Tibial nerve (tissue), 4 donors: ENCODE results near the gene RBM38. TPM values are rescaled to one million over a fixed set of nuclear protein-coding genes. Genes with fewer than 3 reads are reported as not detected.
"Not testable (repeated sequence)": the region's sequence is repeated elsewhere in the genome, so short reads cannot be mapped to it uniquely, and the experiment has no call there.

Experiments used
- DNase-seq, 2 donors: peaks; one replicate each; pipeline ENCODE4 v3.0.0-alpha.2; 2019; ENCODE audit warnings: low spot score in 2 of 2
- H3K27ac ChIP-seq, 4 donors: fragments of 200-600 bp; sonication (generic) in 3 of 4; one replicate each; pipeline ENCODE4 v1.5.1; 2017 to 2019; ENCODE audit warnings: mild to moderate bottlenecking in 1 of 4
- H3K27me3 ChIP-seq, 2 donors: fragments of 200-600 bp; sonication (generic) in 1 of 2; one replicate each; pipeline versions ENCODE4 v1.5.1 to v1.6.0; 2017 to 2019
- H3K36me3 ChIP-seq, 3 donors: fragments of 200-600 bp; sonication (generic); one replicate each; pipeline ENCODE4 v1.5.1; 2018 to 2019
- H3K4me1 ChIP-seq, 4 donors: fragments of 200-600 bp; sonication (generic) in 3 of 4; one replicate each; pipeline ENCODE4 v1.5.1; 2017 to 2019
- H3K4me3 ChIP-seq, 4 donors: fragments of 200-600 bp; sonication (generic) in 3 of 4; one replicate each; pipeline ENCODE4 v1.5.1; 2017 to 2019; ENCODE audit warnings: mild to moderate bottlenecking in 1 of 4, moderate library complexity in 1 of 4
- H3K9me3 ChIP-seq, 4 donors: fragments of 200-600 bp; sonication (generic) in 3 of 4; one replicate each; pipeline ENCODE4 v1.5.1; 2017 to 2019
- EP300 ChIP-seq, 2 donors: sonication (generic); formaldehyde crosslinking; IDR thresholded peaks; one replicate each; pipeline ENCODE4 v1.6.1; 2017; ENCODE audit warnings: antibody characterized with exemption in 2 of 2, mild to moderate bottlenecking in 1 of 2
- POLR2A ChIP-seq, 2 donors: fragments of 450-650 bp; IDR thresholded peaks; one replicate each; pipeline ENCODE4 v1.6.1; 2017; ENCODE audit warnings: antibody characterized with exemption in 2 of 2, mild to moderate bottlenecking in 2 of 2, moderate library complexity in 2 of 2
- WGBS, 2 donors: methylation state at CpG; one replicate each; pipeline ENCODE4 v1.1.5; 2018; 5-methylcytosine and 5-hydroxymethylcytosine counted together
- total RNA-seq, 4 donors: library from RNA; depleted of rRNA; stranded (reverse); fragments of >200 nt; gene quantifications; one replicate each; pipeline ENCODE4 v1.1.0, GENCODE V29; 2016
- TF ChIP-seq, protein P1 (sequence below), 5 experiments: fragments of 200-600 bp in 3 of 5; fragments of 450-650 bp in 2 of 5; sonication (generic) in 3 of 5; IDR thresholded peaks; one replicate each; pipeline ENCODE4 v1.5.1; 2016 to 2019; ENCODE audit warnings: antibody characterized with exemption in 5 of 5, mild to moderate bottlenecking in 3 of 5, moderate library complexity in 2 of 5

The RBM38 gene
- total RNA-seq, 4 donors from 2014 or later: 4.8 to 14.4 (median 5.8) TPM

DNA sequence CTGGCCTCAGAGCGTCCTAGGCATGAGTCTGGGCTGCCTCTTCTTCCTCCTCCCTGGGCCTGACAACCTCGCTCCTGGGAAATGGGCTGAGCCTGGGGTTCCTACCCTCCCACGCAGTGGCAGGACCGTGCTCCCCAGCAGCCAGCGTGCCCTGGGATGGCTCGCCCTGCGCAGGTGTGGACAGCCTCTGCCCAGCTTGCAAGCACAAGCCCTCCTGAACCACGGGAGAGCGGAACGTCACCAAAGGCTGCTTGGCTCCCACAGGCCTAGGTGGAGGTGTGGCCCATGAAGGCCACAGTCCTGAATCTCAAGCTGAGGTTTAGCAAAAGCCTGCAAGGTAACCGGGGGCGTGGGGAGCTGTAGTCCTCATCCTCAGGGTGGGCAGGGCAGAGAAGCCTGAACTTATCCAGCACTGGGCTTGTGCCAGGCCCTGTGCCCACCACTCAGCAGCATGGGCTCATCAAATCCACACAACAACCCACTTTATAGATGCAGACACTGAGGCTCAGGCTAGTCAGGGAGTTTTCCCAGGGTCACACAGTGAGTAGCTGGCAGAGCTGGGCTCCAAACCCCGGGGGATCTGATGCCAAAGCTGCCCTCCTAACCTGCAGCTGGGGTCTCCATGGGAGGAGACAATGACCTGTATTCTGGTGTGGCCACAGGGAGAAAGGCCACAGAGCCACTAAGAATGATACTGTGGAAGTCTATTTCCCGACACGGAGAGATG, 25.3 kb downstream of the RBM38 start:
- Histone ChIP-seq H3K27me3 (no peaks in the 10 kb centered on the region), H3K27ac (no peak overlapping the region), H3K36me3 (no peaks in the 10 kb centered on the region), H3K4me1 (no peaks in the 10 kb centered on the region), H3K9me3 (no peaks in the 10 kb centered on the region), H3K4me3 (no peak overlapping the region)
- no peak for TF ChIP-seq EP300 (IDR thresholded peaks at IDR 0.05)
- TF ChIP-seq, protein P1, sequence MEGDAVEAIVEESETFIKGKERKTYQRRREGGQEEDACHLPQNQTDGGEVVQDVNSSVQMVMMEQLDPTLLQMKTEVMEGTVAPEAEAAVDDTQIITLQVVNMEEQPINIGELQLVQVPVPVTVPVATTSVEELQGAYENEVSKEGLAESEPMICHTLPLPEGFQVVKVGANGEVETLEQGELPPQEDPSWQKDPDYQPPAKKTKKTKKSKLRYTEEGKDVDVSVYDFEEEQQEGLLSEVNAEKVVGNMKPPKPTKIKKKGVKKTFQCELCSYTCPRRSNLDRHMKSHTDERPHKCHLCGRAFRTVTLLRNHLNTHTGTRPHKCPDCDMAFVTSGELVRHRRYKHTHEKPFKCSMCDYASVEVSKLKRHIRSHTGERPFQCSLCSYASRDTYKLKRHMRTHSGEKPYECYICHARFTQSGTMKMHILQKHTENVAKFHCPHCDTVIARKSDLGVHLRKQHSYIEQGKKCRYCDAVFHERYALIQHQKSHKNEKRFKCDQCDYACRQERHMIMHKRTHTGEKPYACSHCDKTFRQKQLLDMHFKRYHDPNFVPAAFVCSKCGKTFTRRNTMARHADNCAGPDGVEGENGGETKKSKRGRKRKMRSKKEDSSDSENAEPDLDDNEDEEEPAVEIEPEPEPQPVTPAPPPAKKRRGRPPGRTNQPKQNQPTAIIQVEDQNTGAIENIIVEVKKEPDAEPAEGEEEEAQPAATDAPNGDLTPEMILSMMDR (IDR thresholded peaks at IDR 0.05): no peak
- no peak for TF ChIP-seq POLR2A (IDR thresholded peaks at IDR 0.05)
- DNase-seq: no peak
- WGBS, 2 donors: 85 to 91% methylated on average over 8 to 15 of the region's 15 CpGs

DNA sequence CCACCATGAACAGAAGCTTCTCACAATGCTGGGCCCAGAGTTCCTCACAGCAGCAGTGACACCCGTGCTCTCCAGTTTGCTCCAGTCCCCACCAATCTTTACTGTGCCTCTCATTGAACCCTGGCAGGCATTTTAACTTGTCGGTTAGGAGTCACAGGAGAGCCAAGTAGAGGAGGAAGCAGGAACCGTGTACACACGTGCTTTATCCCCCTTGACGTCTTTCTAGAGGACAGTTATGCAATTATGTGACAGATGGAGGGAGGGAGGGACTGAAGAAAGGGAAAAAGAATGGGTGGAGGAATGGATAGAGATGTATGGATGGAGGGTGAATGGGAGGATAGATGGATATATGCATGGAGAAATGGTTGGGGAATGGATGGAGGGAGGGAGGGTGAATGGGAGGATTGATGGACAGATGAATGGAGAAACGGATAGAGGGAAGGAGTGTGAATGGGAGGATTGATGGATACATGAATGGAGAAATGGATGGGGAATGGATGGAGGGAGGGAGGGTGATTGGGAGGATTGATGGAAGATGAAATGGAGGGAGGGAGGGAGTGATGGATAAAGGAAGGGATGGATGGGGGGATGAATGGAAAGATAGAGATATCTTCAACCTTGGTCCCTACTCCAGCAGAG, 26.0 kb downstream of the RBM38 start:
- H3K27ac ChIP-seq: no peak overlapping the region
- 36 to 37% methylated on average over 6 of the region's 6 CpGs for WGBS, 2 donors
- no peaks in the 10 kb centered on the region for H3K9me3 ChIP-seq

DNA sequence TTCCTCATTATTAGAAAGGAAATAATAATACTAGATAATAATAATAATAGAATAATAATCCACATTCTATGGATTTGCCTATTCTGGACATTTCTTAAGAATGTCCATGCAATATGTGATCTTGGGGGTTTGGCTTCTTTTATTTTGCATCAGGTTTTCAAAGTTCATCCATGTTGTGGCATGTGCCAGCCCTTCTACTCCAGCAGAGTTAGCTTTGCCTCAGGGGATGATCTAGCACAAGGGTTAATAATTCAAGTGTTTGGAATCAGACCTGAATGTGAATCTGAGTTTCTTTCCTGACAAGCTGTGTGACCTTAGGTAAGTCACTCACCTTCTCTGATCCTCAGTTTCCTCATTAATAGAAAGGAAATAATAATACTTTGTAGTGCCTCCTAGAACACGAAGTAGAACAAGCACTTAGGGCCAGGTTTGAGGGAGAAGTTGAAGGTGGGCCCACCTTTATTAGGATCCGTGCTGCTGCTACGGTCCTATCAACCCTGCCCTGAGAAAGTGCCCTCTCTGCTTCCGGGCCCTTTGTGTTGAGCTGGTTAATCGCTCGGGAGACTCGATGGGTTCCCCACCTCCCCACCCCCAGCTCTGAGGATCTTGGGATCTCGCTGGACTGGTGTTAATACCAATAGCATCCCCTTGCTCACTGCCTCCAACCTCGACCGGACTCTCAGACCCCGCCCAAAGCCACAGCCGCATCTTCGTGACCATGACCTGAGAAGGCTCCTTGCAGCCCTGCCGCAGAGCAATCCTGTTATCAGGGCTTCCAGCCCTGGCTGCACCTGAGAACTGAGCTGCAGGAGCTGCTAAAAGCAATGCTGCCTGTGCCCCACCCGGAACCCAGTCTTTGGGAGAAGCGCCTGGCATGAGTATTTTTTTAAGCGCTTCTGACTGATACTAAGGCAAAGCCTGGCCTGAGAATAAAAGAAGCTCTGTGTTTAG, 26.9 kb downstream of the RBM38 start:
- H3K27ac ChIP-seq: no peak overlapping the region
- 34 to 46% methylated on average over 15 to 17 of the region's 17 CpGs for WGBS, 2 donors
- TF ChIP-seq POLR2A (IDR thresholded peaks at IDR 0.05) (no peak), EP300 (IDR thresholded peaks at IDR 0.05) (no peak)
- TF ChIP-seq, protein P1 (IDR thresholded peaks at IDR 0.05): no peak
- H3K4me3 ChIP-seq: no peak overlapping the region
- no peaks in the 10 kb centered on the region for H3K4me1 ChIP-seq
- no peak for DNase-seq
- peaks cover 0 to 8% of the 10 kb centered on the region in 2 donors for H3K27me3 ChIP-seq
- no peaks in the 10 kb centered on the region for H3K9me3 ChIP-seq
- no peaks in the 10 kb centered on the region for H3K36me3 ChIP-seq

More for the DNA sequence above, 26.0 kb downstream of the RBM38 start:
- no peak for DNase-seq
- Histone ChIP-seq H3K27me3 (no peaks in the 10 kb centered on the region), H3K36me3 (no peaks in the 10 kb centered on the region), H3K4me3 (no peak overlapping the region), H3K4me1 (no peaks in the 10 kb centered on the region)
- TF ChIP-seq, protein P1 (IDR thresholded peaks at IDR 0.05): no peak
- TF ChIP-seq EP300 (IDR thresholded peaks at IDR 0.05): no peak
- no peak for TF ChIP-seq POLR2A (IDR thresholded peaks at IDR 0.05)

DNA sequence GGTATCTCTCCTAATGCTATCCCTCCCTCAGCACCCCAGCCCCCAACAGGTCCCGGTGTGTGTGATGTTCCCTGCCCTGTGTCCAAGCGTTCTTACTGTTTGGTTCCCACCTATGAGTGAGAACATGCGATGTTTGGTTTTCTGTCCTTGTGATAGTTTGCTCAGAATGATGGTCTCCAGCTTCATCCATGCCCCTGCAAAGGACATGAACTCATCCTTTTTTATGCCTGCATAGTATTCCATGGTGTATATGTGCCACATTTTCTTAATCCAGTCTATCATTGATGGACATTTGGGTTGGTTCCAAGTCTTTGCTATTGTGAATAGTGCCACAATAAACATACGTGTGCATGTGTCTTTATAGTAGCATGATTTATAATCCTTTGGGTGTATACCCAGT, 28.3 kb downstream of the RBM38 start:
- not testable (repeated sequence) for H3K27me3 ChIP-seq, DNase-seq, H3K27ac ChIP-seq, H3K9me3 ChIP-seq, H3K4me3 ChIP-seq, H3K4me1 ChIP-seq, H3K36me3 ChIP-seq
- WGBS, 2 donors: 91 to 93% methylated on average over 4 of the region's 4 CpGs

DNA sequence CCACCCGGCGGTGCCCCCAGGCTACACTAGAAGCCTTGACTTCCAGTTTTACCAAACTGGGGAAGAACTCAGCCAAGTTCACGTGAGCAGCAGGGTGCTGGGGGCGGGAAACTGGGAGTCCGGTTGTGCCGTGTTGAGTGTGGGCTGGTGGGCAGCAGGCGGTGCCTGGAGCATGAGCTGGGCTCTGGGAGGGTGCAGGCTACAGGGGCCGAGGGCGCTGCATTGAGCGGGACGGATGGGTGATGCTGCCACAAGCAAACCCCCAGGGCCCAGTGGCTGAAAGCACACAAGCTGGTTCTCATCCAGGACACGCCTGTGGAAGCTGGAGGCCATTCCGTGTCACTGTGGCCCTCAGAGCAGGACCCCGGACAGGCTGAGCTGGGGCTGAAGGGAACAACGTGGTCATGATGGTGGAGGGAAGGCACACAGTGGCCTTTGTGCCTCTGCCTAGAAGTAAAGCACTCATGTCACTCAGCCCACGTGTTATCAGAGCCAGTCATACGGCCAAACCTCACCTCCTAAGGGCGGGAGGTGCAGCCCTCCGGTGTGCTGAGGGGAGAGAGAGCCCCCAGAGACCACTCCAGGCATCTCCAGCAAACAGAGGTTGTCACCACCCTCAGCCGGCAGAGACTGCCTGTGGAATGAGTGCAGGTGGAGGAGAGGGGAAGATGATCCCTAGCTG, 29.5 kb downstream of the RBM38 start:
- TF ChIP-seq POLR2A (IDR thresholded peaks at IDR 0.05): no peak
- no peak for TF ChIP-seq EP300 (IDR thresholded peaks at IDR 0.05)
- TF ChIP-seq, protein P1 (IDR thresholded peaks at IDR 0.05): no peak
- no peaks in the 10 kb centered on the region for H3K36me3 ChIP-seq
- DNase-seq: no peak
- H3K4me1 ChIP-seq: no peaks in the 10 kb centered on the region
- H3K27me3 ChIP-seq: peaks cover 0 to 8% of the 10 kb centered on the region in 2 donors
- H3K27ac ChIP-seq: no peak overlapping the region
- H3K9me3 ChIP-seq: no peaks in the 10 kb centered on the region
- 53 to 67% methylated on average over 19 of the region's 20 CpGs for WGBS, 2 donors
- no peak overlapping the region for H3K4me3 ChIP-seq
